GM18951 (cell line): ENCODE measurements around the gene FOXG1.

ENCODE experiments used
- POLR2A ChIP-seq: IDR thresholded peaks from 4 replicates; pipeline ENCODE4 v1.6.1; 2011; ENCODE audit warnings: mild to moderate bottlenecking; ENCODE audit not compliant: insufficient read length, insufficient read depth; ENCODE audit errors: extremely low read depth
- in situ Hi-C: fragments of 300-500 bp; cut with MboI; formaldehyde crosslinking; loops from one replicate; pipeline ENCODE4 v1.12.0; 2022; ENCODE audit warnings: low sequenced_read_pairs, mixed read lengths, inconsistent platforms; ENCODE audit not compliant: unreplicated experiment

FOXG1 gene

GRCh38 chr14:28764257-28765160, 2.1 kb upstream of the FOXG1 start:
- in situ Hi-C loops: loop anchor here (25.0 kb wide), 2 partner anchors 773 to 1448 kb away; no protein-coding TSS in a partner anchor
- TF ChIP-seq POLR2A: no peak

- in situ Hi-C loops: loop anchor here (25.0 kb wide), 2 partner anchors 772 to 1447 kb away; no protein-coding TSS in a partner anchor
- no peak for TF ChIP-seq POLR2A
Measured at GRCh38 chr14:28765169-28765830, 1.3 kb upstream of the FOXG1 start.

GRCh38 chr14:28765831-28766468, 637 bp upstream of the FOXG1 start:
- in situ Hi-C loops: loop anchor here (25.0 kb wide), 2 partner anchors 771 to 1446 kb away; no protein-coding TSS in a partner anchor
- no peak for TF ChIP-seq POLR2A

GRCh38 chr14:28767030-28767852, 654 bp downstream of the FOXG1 start:
- TF ChIP-seq POLR2A: no peak
- in situ Hi-C loops: loop anchor here (25.0 kb wide), 2 partner anchors 770 to 1445 kb away; no protein-coding TSS in a partner anchor

GRCh38 chr14:28767853-28768741, 1.5 kb downstream of the FOXG1 start:
- in situ Hi-C loops: loop anchor here (25.0 kb wide), 2 partner anchors 769 to 1444 kb away; no protein-coding TSS in a partner anchor

GRCh38 chr14:28769276-28769880, 2.8 kb downstream of the FOXG1 start:
- in situ Hi-C loops: loop anchor here (25.0 kb wide), 2 partner anchors 768 to 1443 kb away; no protein-coding TSS in a partner anchor
- TF ChIP-seq POLR2A: no peak

More at GRCh38 chr14:28767853-28768741, 1.5 kb downstream of the FOXG1 start:
- no peak for TF ChIP-seq POLR2A

- TF ChIP-seq POLR2A: no peak
- in situ Hi-C loops: loop anchor here (25.0 kb wide), 2 partner anchors 767 to 1442 kb away; no protein-coding TSS in a partner anchor
Measured at GRCh38 chr14:28770061-28770460, 3.5 kb downstream of the FOXG1 start.

GRCh38 chr14:28770630-28771029, 4.0 kb downstream of the FOXG1 start:
- in situ Hi-C loops: loop anchor here (25.0 kb wide), 2 partner anchors 767 to 1442 kb away; no protein-coding TSS in a partner anchor
- TF ChIP-seq POLR2A: no peak

GRCh38 chr14:28771168-28771567, 4.6 kb downstream of the FOXG1 start:
- in situ Hi-C loops: loop anchor here (25.0 kb wide), 2 partner anchors 766 to 1441 kb away; no protein-coding TSS in a partner anchor
- no peak for TF ChIP-seq POLR2A

- TF ChIP-seq POLR2A: no peak
- in situ Hi-C loops: loop anchor here (25.0 kb wide), 2 partner anchors 765 to 1440 kb away; no protein-coding TSS in a partner anchor
Measured at GRCh38 chr14:28772613-28773012, 6.0 kb downstream of the FOXG1 start.
